Motor neuron (in vitro differentiated cells): Measurements from ENCODE around the gene RRAGA. TPM values are rescaled to one million over a fixed set of nuclear protein-coding genes. Genes with fewer than 3 reads are reported as not detected.

Experiments used
- total RNA-seq, 8 experiments: library from RNA; unstranded; fragments of 300-600 nt; gene quantifications; 2 replicates each; pipeline versions ENCODE4 v1.2.3 to v1.2.4, GENCODE V29; 2022

Gene RRAGA
- total RNA-seq, 8 experiments from 2014 or later = 34.9 to 68.4 (median 52.3) TPM

Other genes with a start within 250 kb of the RRAGA start
- under 1 TPM; 0.21 to 0.92 (median 0.34) TPM for gene SAXO1, start 16.2 kb upstream of the RRAGA start, total RNA-seq
- gene HAUS6, start 53.5 kb downstream of the RRAGA start, total RNA-seq = 10 to 100 TPM in 5 of 8 experiments, 1 to 10 TPM in 3; 5.8 to 30.3 (median 11.2) TPM
- 10 to 100 TPM; 10.6 to 65.5 (median 25.9) TPM for gene PLIN2, start 78.1 kb downstream of the RRAGA start, total RNA-seq
- 10 to 100 TPM; 20.2 to 56.4 (median 30.4) TPM for gene DENND4C, start 181.3 kb downstream of the RRAGA start, total RNA-seq